ENCODE measurements around the gene CLIC3.

DNA sequence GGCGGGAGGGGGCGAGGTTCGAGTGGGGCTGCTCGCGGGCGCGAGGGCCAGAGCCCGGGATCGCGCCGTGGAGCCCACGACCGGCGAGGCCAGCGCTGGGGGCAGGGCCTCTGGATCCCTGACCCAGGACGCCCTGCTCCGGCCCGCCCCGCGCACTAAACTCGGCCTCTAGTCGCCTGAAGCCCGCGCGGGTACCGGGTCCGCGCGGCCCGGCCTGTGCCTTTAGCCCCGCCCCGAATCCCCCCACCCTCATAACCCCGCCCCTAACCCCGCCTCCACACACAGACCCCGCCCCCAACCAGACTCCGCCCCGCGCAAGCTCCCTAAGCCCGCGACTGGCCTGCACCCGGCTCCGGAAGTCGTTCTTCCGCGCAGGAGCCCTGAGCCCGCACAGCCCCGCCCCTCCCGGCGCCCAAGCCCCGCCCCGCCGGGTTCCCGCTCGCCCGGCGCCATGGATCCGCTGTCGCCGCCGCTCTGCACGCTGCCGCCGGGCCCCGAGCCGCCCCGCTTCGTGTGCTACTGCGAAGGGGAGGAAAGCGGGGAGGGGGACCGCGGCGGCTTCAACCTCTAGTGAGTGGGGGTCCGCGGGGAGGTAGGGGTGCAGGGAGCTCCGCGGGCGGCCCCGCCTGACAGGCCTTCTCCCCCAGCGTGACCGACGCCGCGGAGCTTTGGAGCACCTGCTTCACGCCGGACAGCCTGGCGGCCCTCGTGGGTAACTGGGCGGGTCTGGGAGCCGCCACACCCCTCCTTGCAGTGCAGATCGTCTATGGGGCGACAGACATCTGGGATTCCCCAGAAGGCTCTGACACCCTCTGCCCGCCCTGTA lies 4.2 kb downstream of the CLIC3 start, which contains the start of gene PAXX:
- TF ChIP-seq EZH2phosphoT487 (IDR thresholded peaks at IDR 0.05; ENCODE audit: insufficient read depth, low read depth) (no peak), EZH2 (IDR thresholded peaks at IDR 0.05; ENCODE audit: insufficient read depth, poor library complexity, severe bottlenecking) (no peak)
